HG03342 (cell line): ENCODE measurements around the gene F10.

Source experiments
- ATAC-seq: cut with Tn5 transposase; IDR thresholded peaks from one replicate; pipeline ENCODE4 v1.9.1; 2021; ENCODE audit warnings: mild to moderate bottlenecking, moderate library complexity; ENCODE audit not compliant: unreplicated experiment

The F10 gene

DNA sequence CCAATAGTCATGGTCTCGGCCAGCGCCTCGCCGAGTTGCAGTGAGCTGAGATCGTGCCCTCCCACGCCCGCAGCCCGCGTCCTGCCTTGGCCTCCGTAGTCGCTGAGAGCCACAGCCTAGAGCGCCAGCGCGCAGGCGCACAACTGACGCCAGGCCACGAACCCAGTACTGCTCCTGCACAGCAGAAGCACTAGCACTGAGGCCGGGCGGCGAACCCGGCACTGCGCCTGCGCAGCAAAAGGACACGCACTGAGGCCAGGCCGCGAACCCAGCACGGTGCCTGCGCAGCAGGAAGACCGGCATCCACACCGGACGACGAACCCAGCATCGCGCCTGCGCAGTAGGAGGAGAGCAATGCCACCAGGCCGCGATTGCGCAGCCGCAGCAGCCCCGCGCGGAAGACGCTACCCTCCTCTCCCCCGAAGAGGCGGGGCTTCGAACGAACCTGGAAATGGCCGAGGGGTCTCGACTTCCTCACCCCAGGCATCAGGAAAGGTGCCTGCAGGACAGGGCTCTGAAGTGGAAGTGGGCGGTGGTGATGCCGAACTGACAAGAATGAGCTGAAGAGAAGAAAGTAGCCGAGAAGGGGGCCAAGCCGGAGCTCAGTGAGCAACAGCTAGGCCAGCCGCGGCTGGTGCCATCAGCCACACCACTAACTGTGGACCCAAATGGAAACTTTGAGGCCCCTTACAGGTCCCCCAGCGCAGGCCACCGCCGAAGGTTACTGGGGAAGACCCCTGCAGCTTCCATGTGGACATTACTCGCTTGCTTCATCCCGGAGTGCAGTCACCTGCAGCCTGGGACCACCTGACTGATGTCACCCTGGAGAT, 7.5 kb downstream of the F10 start:
- ATAC-seq, result no peak

DNA sequence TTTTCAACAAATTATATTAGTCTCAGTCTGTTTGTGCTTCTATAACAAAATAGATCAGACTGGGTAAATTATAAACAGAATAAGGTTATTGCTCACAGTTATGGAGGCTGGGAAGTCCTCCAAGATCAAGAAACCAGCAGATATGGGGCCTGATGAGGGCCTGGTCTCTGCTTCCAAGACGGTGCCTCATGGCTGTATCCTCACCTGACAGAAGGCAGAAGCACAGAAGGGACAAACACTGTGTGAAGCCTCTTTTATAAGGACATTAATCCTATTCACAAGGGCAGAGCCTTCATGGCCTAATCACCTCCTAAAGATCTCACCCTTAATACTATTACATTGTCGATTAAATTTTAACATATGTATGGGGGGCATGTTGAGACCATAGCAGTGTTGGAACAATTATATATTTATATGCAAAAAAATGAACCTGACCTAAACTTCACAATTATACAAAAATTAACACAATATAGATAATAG, 12.7 kb downstream of the F10 start:
- no peak for ATAC-seq

DNA sequence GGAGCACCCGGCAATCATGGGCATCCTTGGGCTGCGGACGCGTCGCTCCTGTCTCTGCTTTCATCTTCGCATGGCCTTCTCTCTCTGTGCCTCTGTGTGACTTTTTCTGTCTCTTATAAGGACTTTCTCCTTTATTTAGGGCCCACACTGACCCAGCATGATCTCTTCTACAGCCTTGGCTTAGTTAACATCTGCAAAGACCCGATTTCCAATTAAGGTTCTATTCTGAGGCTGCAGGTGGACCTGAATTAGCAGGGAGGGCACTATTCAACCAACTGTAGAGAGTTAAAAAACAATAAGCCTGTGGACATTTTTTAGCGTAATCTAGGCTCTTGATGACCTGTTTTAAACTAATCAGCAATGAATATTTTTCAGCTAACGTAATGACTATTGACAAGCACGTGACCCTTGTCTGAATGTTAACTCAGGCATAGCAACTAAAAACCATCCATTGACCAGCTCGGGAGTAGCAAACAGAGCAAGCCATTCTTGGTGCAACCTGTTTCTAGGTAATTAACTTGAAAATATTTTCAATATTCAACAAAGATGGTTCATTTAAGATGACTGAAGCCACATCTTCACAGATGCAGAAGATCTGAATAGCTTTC, 15.2 kb downstream of the F10 start:
- no peak for ATAC-seq

DNA sequence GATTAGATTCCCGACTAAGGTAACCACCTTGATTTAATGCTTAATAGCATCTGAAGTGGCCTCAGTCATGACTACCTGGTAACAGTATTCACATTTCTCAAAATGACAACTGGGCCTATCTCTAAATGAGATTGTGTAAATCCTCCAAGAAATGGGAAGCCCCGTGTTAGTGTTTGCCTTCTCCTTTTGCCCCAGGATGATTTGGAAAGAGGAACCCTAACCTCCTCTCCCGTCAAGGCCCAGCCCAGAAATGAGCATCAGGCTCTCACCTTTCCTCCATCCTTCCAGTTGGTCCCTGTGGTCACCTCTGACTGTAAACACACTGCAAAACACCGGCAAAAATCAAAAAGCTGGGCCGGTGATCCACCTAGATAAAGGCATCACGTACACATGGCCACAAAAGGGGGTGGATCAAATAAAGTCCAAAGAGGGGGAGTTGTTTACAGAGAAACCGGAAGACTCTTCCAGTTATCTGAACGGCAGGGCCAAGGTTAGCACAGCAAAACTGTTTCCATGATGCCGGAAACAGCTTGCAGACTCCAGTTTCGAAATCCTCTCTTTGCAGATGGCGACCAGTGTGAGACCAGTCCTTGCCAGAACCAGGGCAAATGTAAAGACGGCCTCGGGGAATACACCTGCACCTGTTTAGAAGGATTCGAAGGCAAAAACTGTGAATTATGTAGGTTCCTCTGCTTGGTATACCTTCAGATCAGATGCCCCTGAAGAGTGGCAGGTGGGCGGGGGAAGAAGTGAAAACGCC, 16.4 kb downstream of the F10 start:
- ATAC-seq, result no peak

GRCh38 chr13:113139577-113139976, 17.0 kb downstream of the F10 start:
- no peak for ATAC-seq

DNA sequence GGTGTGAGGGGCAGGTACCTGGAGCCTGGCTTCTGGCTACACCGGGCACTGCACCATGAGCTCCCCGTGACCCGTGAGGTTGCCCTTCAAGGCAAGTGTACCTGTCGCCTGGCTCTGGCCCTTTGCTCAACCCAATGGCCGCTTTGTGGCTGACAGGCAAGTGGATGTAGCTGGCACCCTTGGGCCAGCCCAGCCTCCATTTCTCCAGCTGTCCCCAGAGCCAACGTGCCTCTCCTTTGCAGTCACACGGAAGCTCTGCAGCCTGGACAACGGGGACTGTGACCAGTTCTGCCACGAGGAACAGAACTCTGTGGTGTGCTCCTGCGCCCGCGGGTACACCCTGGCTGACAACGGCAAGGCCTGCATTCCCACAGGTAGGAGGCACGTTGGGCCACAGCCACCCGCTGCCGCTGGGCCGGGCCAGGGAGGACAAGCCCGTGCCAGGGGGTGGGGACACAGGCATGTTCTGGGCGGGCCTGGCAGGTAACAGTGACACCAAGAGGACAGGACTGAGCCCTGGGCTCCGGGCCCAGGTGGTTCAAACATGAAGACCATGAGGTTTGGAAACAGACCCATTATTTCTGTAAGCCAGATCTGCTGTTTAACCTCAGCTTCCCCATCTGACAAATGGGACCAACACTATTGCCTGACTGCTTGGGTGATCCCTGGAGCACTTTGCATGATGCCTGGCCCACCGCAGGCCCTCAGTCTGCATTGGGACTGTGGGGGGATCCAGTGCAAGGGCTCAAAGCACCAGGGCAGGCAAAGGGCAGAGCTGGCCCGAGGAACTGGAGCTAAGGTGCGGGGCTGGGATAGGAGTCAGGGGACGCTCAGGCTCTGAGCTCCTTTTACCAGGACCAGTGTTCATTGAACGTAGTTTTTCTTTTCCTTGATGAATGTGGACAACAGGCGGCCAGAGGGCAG, 18.3 kb downstream of the F10 start:
- no peak for ATAC-seq

- ATAC-seq, result no peak
These were observed 19.0 kb downstream of the F10 start for GRCh38 chr13:113141601-113141970.

- ATAC-seq, result no peak
These were observed 20.3 kb downstream of the F10 start for GRCh38 chr13:113142876-113143275.

GRCh38 chr13:113143466-113144254, 21.1 kb downstream of the F10 start:
- no peak for ATAC-seq

DNA sequence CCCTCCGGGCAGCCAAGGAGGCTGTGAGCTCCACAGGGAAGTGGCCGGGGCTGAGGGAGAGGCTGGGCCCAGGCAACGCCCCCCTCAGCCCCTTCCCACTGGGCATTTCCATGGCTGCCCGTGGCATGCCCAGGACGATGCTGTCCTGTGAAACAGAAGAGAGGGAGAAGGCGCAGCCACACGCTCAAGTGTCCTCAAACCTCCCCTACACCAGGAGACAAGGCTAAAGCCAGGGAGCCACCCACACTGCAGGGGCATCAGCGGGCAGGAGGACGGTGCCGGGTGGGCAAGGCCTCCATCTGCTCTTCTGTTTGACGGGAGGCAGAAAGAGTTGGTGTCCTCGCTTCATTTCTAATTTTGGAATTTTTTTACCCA, 21.6 kb downstream of the F10 start:
- ATAC-seq, result no peak

DNA sequence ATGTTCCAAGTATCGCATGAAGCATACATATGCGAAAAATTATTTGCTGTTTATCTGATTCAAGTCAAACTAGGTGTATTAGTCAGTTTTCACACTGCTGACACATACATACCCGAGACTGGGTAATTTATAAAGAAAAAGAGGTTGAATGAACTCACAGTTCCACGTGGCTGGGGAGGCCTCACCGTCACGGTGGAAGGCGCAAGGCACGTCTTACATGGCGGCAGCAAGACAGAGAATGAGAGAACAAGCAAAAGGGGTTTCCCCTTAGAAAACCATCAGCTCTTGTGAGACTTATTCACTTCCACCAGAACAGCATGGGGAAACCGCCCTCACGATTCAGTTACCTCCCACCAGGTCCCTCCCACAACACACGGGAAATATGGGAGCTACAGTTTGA, 22.9 kb downstream of the F10 start:
- no peak for ATAC-seq

DNA sequence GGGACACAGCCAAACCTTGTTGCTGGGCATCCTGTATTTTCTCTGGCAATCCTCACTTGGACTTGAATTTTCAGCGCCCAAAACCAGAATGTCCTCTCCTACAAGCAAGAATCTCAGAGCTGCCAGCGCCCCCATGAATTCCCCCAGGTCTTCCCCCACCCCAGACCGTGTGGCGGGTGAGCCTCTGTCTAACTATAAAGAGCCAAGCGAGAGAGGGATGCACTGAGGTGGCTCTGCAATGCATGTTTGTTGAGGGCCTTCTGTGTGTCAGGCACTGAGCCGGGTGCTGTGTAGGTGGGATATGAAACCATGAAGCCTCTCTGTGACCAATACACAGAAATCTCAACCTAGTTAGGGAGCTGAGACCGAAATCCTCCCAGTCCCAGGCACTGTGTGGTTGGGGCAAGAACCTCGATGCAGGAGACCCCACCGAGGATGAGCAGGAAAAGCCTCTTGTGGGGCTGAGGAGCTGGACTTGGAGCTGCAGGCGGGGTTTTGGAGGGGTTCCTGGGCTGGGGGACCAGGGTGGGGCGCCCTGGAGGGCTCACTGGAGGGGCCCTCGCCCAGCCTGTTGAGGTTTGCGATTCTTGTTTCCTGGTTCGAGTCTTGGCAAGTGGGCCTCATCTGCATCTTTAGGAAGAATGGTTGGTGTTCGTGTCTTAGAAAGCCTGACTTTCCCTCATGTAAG, 23.5 kb downstream of the F10 start:
- no peak for ATAC-seq

DNA sequence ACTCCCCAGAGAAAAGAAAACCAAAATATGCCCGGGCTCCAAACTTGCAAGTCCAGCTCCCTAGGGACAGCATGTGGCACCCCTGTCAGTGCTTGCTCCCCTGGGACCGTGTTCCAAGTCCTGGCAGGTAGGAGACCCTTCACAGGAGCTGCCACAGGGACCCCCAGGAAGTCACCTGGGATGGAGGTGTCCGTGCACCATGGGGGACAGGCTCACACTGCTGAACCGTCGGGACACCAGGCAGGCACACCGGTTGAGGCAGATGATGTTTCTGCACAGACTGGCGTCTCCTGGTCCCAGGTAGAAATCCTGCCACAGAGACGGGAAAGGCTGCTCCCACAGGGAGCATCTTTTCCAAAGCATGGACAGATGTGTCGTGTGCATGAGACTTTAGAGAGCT, 24.2 kb downstream of the F10 start:
- ATAC-seq, result no peak

GRCh38 chr13:113147206-113147605, 24.6 kb downstream of the F10 start:
- no peak for ATAC-seq

- ATAC-seq, result no peak
These were observed 25.8 kb downstream of the F10 start for GRCh38 chr13:113148407-113148806.

- no peak for ATAC-seq
These were observed 26.4 kb downstream of the F10 start for GRCh38 chr13:113148940-113149503.

DNA sequence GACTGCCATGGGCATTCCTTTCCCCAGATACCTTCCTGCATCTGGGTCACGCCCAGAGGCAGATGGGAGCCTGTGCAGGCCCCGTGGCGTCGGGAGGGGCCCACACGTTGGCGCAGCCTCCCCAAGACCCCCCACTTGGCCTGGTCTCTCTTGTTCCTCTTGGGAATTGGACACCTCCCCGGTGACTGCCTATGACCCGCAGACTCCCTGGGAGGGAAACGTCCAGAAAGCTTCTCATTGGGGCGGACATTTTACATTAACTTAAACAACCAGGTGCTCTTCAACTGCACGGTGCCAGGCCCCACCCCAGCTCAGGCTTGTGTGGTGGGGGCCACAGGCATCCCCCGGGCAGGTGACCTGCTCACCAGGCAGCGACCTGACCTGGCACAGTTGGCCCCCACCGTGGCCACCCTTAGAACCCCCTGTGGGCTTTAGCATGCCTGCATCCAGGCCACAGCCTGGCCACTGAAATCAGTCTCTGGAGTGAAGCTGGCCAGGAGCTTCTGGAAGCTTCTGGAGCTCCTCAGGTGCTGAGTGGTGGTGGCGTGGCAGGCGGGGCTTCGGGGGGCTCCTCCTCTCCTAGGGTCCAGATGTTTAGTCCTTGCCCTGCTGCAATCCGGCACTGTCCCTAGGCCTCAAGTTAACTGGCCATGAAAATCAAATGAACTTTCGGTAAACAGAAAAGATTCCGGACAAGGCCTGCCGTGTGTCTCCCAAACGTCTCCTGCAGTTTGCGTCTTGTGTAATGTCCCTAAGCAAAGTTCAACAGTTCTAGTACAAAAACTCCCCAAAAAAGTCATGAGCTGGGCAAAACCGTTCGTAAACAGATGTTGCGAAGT, 27.3 kb downstream of the F10 start:
- ATAC-seq, result no peak
